Cardiac muscle cell (in vitro differentiated cells and primary cell): ENCODE results near the gene C1S. TPM values are rescaled to one million over a fixed set of nuclear protein-coding genes. Genes with fewer than 3 reads are reported as not detected.

Experiments used
- DNase-seq, 2 donors: peaks; one replicate each; pipeline versions ENCODE4 v3.0.0 to v3.0.0-alpha.2; 2010 to 2017; ENCODE audit warnings: low read depth in 1 of 2, low spot score in 1 of 2
- H3K27ac ChIP-seq: fragments of 200-600 bp; sonication (generic); 2 replicates; pipeline ENCODE4 v1.5.1; 2016
- H3K27me3 ChIP-seq: fragments of 200-600 bp; sonication (generic); 2 replicates; pipeline ENCODE4 v1.6.0; 2016; ENCODE audit warnings: control low read depth
- H3K36me3 ChIP-seq: fragments of 200-600 bp; sonication (generic); 2 replicates; pipeline ENCODE4 v1.5.1; 2016; ENCODE audit warnings: control low read depth
- H3K4me1 ChIP-seq: fragments of 200-600 bp; sonication (generic); 2 replicates; pipeline ENCODE4 v1.8.1; 2017; ENCODE audit warnings: low read depth, mild to moderate bottlenecking, mixed run types
- H3K4me3 ChIP-seq: fragments of 200-600 bp; sonication (generic); 2 replicates; pipeline ENCODE4 v1.5.1; 2016; ENCODE audit warnings: mild to moderate bottlenecking
- H3K9me3 ChIP-seq: fragments of 200-600 bp; sonication (generic); 2 replicates; pipeline ENCODE4 v1.5.1; 2017; ENCODE audit warnings: low read depth, mild to moderate bottlenecking, control low read depth
- CTCF ChIP-seq: IDR thresholded peaks from 2 replicates; pipeline ENCODE4 v1.5.1; 2012; ENCODE audit warnings: low read depth, mild to moderate bottlenecking, low read length
- polyA plus RNA-seq: library from polyadenylated mRNA; unstranded; fragments of >200 nt; fragmentation: Nextera tagmentation; extraction: Ambion mirVana; gene quantifications from 2 replicates; pipeline ENCODE4 v1.2.1, GENCODE V29; 2016
- total RNA-seq: library from RNA; depleted of rRNA; stranded (reverse); fragments of >200 nt; gene quantifications from 2 replicates; pipeline ENCODE4 v1.2.3, GENCODE V29; 2016

Gene C1S
- total and polyA plus RNA-seq, 2 experiments from 2014 or later = 5.0 to 7.3 TPM

- no peak for TF ChIP-seq CTCF
- H3K27ac ChIP-seq = no peak overlapping the region
- no peak for DNase-seq
- H3K27me3 ChIP-seq = no peaks in the 10 kb centered on the region
- no peaks in the 10 kb centered on the region for H3K36me3 ChIP-seq
- H3K4me1 ChIP-seq = peaks cover 12% of the 10 kb centered on the region
- no peak overlapping the region for H3K4me3 ChIP-seq
- no peaks in the 10 kb centered on the region for H3K9me3 ChIP-seq
Observed at GRCh38 chr12:7100239-7100638, 39.7 kb downstream of the C1S start.

- H3K27ac ChIP-seq = peak overlapping the region; percentile 12
- H3K4me1 ChIP-seq = peaks cover 12% of the 10 kb centered on the region
- no peak for TF ChIP-seq CTCF
- peak in 1 of 2 donors; percentile 29 for DNase-seq
- H3K27me3 ChIP-seq = no peaks in the 10 kb centered on the region
- no peak overlapping the region for H3K4me3 ChIP-seq
- no peaks in the 10 kb centered on the region for H3K9me3 ChIP-seq
- H3K36me3 ChIP-seq = no peaks in the 10 kb centered on the region
Observed at GRCh38 chr12:7101047-7101693, 40.7 kb downstream of the C1S start.

- peaks cover 12% of the 10 kb centered on the region for H3K4me1 ChIP-seq
- DNase-seq = peak; percentile 26 to 55
- H3K36me3 ChIP-seq = no peaks in the 10 kb centered on the region
- no peaks in the 10 kb centered on the region for H3K27me3 ChIP-seq
- peak overlapping the region; percentile 12 for H3K27ac ChIP-seq
- no peak overlapping the region for H3K4me3 ChIP-seq
- H3K9me3 ChIP-seq = no peaks in the 10 kb centered on the region
- no peak for TF ChIP-seq CTCF
Observed at GRCh38 chr12:7101694-7102131, 41.2 kb downstream of the C1S start.

GRCh38 chr12:7102582-7102981 is 42.1 kb downstream of the C1S start:
- DNase-seq = no peak
- no peaks in the 10 kb centered on the region for H3K9me3 ChIP-seq

GRCh38 chr12:7103837-7104584 is 43.5 kb downstream of the C1S start:
- no peak for TF ChIP-seq CTCF
- peaks cover 12% of the 10 kb centered on the region for H3K4me1 ChIP-seq
- H3K27ac ChIP-seq = no peak overlapping the region
- no peaks in the 10 kb centered on the region for H3K27me3 ChIP-seq
- DNase-seq = no peak
- H3K9me3 ChIP-seq = no peaks in the 10 kb centered on the region
- H3K4me3 ChIP-seq = no peak overlapping the region
- H3K36me3 ChIP-seq = no peaks in the 10 kb centered on the region

More at GRCh38 chr12:7102582-7102981, 42.1 kb downstream of the C1S start:
- Histone ChIP-seq H3K27me3 (no peaks in the 10 kb centered on the region), H3K36me3 (no peaks in the 10 kb centered on the region), H3K4me1 (peaks cover 12% of the 10 kb centered on the region), H3K27ac (no peak overlapping the region), H3K4me3 (no peak overlapping the region)
- TF ChIP-seq CTCF = no peak
